NCI-H2227 (cell line): ENCODE data around the gene TEX22.

Experiments used
- DNase-seq: peaks from one replicate; lab custom pipeline; 2025; ENCODE audit not compliant: unreplicated experiment; lab: John Stamatoyannopoulos, UW

Gene TEX22

GRCh38 chr14:105366386-105367074, 31.8 kb upstream of the TEX22 start:
- no peak for DNase-seq

GRCh38 chr14:105367116-105368031, 31.0 kb upstream of the TEX22 start:
- no peak for DNase-seq

DNA sequence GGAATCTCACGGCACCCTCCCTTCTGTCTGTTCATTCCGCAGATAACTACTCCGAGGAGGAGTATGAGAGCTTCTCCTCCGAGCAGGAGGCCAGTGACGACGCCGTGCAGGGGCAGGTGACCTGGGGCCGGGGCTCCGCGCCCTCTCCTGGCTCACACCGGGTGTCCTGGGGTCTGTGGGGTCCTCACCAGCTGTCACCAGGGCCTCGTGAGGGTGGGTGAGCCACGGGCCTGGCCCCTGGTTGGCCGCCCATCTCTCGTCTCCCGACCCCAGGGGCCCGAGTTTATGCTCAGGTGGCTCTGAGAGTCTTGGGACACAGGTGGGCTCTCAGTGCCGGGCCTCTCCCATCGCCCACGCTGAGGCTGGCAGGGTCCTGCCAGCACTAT, 30.3 kb upstream of the TEX22 start:
- no peak for DNase-seq

GRCh38 chr14:105368426-105368825, 29.9 kb upstream of the TEX22 start:
- DNase-seq: no peak

DNA sequence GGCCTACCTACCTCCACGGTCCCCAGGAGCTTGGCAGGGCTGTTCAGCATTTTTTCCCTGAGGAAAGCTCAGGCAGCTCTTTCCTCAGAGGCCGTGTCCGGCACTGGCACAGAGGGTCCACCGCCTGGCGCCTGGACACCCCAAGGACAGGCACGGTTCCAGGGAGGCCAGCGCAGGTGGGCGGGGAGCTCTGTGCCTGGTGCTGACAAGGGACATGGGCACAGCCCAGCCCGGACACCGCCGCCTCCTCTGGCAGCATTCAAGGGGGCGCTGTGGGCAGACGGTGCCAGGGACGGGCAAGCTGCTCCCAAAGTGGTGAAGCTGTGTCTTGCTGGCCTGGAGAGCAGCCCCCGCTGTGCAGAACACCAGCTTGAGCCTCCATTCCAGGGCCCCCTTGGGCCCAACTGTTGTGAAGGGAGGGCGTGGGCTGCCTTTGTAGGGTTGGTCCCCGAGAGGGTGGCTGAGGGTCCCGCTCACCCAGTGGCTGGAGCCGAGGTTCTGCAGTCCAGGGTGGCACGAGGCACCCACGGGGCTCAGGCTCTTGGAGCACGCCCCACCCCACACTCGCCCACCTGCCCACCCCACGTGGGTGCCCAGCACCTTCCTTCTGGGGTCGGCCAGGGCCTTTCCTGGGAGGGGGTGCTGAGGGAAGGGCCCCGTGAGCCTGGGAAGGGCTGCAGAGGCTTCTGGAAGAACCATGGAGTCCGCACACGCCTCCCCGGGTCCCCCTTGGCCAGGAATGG, 29.3 kb upstream of the TEX22 start:
- no peak for DNase-seq

DNA sequence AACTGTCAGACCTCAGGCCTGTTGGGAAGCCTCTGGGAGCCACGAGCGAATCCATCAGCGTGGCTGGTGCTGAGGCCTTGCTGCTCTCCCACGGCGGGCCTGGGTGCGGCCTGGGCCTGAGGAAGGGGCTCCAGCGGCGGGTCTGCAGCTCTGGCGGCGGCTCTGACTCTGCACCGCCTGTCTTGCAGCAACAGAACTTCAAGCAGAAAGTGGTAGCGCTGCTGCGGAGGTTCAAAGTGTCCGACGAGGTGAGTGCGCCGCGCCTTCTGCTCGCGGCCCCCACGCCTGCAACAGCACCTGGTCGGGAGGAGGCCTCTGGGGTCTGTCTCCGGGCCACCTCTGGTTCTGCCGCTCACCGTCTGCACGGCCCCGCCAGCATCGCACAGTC, 28.7 kb upstream of the TEX22 start:
- DNase-seq: no peak

DNA sequence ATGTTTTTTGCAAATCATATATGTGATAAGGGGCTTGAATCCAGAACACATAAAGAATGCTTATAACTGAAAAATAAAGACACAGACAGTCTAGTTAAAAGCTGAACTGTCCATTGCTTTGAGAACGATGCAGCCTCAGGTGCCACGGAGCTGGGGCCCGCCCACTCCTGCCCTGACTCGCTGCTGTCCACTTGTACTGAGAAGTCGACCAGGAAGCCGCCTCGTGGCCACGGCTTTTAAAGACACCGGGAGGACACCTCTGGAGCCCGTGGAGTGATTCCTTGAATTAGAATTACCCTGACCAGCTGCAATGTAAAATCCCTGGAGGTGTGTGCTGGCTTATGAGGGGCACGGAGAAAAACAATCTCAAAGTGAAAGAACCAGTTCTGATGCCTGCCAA, 23.9 kb upstream of the TEX22 start:
- DNase-seq: no peak

- no peak for DNase-seq
These were observed 22.7 kb upstream of the TEX22 start for GRCh38 chr14:105375635-105376057.

DNA sequence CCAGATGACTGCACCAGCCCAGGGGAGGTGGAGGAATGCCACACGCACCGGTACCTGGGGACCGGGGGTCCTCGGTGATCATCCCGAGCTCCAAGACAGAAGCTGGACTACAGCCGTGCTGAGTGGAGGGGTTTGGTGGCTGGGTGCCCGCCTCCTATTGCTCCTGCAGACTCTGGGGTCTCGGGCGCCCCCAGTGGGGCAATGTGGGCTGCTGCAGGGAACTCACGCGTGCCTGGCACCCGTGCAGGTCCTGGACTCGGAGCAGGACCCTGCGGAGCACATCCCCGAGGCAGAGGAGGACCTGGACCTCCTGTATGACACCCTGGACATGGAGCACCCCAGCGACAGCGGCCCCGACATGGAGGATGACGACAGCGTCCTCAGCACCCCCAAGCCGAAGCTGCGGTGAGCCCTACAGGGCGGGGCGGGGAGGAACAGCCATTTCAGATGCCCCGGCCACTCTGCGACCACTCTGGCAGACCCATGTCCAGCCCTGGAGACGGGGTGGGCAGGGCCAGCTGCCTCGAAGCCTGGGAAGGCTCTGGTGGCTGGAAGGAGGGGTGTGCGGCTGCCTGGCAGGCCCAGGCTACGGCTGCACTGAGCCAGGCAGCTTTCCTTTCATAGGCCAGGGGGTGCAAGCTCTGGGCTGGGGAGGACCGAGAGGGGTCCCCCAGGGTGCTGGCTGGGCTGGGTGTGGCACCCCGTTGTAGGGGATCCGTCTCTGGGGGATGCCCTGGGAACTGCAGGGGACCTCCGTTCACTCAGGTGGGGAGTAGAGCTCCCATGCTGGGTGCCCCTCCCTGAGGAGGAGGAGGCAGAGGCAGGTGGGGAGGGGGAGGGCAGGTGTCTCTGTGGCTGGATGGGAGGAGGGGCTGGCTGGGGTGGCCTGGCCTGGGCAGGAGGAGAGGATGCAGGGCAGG, 21.6 kb upstream of the TEX22 start:
- no peak for DNase-seq

DNA sequence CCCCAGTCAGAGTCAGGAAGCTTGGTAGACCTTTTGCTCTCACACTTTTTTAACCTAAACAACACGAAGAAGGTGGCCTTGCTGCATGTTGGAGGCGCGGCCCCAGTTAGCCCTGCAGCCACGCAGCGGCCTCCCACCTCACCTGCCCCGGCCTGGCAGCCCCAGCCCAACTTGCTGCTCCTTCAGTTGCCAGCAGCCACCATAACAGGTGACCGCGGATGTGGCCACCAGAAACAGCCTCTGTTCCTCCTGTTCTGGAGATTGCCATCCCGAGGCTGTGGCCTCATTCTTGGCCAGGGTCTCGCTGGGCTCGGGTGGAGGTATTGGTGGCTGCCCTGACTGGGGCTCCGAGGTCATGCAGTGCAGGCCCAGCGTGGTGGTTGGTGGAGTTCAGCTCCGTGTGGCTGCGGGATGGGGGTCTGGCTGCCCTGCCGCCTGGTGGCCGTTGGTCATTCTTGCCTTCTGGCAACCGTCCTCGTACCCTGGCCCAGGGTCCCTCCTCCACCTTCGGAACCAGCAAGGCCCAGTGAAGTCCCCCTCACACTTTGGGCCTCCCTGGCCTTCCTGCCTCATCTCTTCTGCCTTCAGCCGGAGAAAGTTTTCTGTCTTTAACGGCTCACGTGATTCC, 20.7 kb upstream of the TEX22 start:
- DNase-seq: no peak

DNA sequence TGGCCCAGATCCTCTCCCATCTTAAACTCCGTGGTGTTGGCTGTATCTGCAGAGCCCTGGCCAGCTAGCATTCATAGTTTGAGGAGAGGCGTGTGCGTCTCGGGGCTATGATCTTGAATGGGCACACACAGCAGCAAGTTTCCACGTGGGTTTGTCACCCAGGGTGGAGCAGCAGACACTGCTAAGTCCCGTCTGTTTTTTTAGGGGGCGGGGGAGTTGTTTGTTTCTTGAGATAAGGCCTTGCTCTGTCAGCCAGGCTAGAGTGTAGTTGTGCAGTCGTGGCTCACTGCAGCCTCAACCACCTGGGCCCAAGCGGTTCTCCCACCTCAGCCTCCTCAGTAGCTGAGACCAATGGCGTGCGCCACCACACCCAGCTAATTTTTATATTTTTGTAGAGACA, 20.1 kb upstream of the TEX22 start:
- no peak for DNase-seq

GRCh38 chr14:105378873-105379685, 19.3 kb upstream of the TEX22 start:
- no peak for DNase-seq

DNA sequence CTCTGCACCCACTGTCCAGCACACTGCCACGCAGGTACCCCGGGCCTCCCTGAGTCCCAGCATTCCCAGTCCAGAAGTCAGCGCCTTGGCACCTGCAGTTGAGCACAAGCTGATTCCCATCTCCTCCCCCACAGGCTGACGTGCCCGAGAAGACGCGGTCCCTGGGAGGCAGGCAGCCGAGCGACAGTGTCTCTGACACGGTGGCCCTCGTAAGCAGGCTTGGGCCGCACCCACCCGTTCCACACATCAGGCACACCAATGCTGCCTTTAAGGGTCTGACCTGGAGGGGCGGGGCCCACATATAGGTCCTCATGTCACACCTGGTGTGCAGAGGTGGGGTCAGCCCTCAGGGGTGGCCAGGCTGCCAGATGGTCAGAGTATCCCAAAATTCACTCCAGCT, 18.4 kb upstream of the TEX22 start:
- no peak for DNase-seq

DNA sequence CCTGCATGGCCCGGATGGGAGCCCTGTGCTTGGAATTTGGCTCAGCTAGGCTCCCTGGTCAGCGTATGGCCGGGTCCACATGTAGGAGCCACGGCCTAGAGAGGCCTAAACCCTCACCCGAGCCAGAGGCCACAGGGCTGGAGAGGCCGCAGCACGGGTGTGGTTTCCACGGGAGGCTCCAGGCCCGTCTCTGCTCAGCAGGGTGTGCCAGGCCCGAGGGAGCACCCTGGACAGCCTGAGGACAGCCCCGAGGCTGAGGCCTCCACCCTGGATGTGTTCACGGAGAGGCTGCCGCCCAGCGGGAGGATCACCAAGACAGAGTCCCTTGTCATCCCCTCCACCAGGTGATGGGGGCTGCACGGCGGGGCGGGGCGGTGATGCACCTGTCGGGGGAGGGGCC, 17.6 kb upstream of the TEX22 start:
- no peak for DNase-seq

- no peak for DNase-seq
These were observed 16.6 kb upstream of the TEX22 start for GRCh38 chr14:105381446-105382342.

- DNase-seq: no peak
These were observed 15.8 kb upstream of the TEX22 start for GRCh38 chr14:105382343-105383082.

DNA sequence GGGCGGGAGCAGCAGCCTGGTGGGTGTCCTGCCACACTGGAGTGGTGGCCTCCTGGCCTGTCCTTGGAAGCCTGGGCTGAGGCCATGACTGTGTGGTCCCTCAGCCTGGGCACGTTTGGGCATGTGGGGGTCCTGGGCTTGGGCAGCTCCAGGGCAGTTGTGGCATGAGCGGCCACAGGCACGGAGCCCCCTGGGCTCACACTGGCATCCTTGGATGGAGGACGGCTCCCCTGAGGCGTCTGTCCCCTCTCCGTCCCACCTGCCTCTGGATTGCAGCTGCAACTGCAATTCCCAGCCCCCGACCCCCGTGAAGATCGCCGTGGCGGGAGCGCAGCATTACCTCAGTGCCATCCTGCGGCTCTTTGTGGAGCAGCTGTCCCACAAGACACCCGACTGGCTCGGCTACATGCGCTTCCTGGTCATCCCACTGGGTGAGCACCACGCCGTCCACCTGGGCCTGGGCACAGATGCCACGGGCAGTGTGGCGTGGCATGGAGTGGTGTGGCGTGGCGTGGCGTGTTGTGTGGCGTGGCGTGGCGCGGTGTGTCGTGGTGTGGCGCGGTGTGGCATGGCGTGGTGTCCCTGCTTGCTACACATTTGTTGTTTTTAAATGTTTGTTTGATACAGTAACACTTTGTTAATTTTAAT, 15.1 kb upstream of the TEX22 start:
- no peak for DNase-seq
